ENCODE data around the gene PRDX6. TPM values are rescaled to one million over a fixed set of nuclear protein-coding genes. Genes with fewer than 3 reads are reported as not detected.
A peak's percentile ranks its signal among the peaks of the same experiment; 100 is the strongest.
"Not testable (repeated sequence)": the region's sequence is repeated elsewhere in the genome, so short reads cannot be mapped to it uniquely, and the experiment has no call there.

Gene PRDX6
- total RNA-seq, 1 donor from 2014 or later: 185 TPM

- no peak overlapping the region for H3K4me3 ChIP-seq (ENCODE audit: low read depth, low read length)
- FAIRE-seq: no peak
- TF ChIP-seq, protein P1, sequence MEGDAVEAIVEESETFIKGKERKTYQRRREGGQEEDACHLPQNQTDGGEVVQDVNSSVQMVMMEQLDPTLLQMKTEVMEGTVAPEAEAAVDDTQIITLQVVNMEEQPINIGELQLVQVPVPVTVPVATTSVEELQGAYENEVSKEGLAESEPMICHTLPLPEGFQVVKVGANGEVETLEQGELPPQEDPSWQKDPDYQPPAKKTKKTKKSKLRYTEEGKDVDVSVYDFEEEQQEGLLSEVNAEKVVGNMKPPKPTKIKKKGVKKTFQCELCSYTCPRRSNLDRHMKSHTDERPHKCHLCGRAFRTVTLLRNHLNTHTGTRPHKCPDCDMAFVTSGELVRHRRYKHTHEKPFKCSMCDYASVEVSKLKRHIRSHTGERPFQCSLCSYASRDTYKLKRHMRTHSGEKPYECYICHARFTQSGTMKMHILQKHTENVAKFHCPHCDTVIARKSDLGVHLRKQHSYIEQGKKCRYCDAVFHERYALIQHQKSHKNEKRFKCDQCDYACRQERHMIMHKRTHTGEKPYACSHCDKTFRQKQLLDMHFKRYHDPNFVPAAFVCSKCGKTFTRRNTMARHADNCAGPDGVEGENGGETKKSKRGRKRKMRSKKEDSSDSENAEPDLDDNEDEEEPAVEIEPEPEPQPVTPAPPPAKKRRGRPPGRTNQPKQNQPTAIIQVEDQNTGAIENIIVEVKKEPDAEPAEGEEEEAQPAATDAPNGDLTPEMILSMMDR (IDR thresholded peaks at IDR 0.05; ENCODE audit: insufficient read depth, low read length, severe bottlenecking): no peak
- DNase-seq (ENCODE audit: low read depth): peak; percentile 21
- no peaks in the 10 kb centered on the region for H3K36me3 ChIP-seq (ENCODE audit: control insufficient read depth, insufficient read depth, low read length)
- no peaks in the 10 kb centered on the region for H3K27me3 ChIP-seq (ENCODE audit: control insufficient read depth, insufficient read depth, low read length)
These were observed 2.9 kb upstream of the PRDX6 start for GRCh38 chr1:173474097-173474779.

DNA sequence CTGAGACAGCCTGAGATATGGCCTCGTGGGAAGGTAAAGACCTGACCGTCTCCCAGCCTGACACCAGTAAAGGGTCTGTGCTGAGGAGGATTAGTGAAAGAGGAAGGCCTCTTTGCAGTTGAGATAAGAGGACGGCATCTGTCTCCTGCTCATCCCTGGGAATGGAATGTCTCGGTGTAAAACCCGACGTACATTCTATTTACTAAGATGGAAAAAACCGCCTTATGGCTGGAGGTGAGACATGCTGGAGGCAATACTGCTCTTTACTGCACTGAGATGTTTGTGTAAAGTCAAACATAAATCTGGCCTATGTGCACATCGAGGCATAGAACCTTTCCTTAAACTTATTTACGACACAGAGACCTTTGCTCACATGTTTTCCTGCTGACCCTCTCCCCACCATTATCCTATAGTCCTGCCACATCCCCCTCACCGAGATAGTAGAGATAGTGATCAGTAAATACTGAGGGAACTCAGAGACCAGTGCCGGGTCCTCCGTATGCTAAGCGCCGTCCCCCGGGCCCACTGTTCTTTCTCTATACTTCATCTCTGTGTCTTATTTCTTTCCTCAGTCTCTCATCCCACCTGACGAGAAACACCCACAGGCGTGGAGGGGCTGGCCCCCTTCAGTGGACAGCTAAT, 2.2 kb upstream of the PRDX6 start:
- not testable (repeated sequence) for FAIRE-seq; H3K27me3 ChIP-seq (ENCODE audit: control insufficient read depth, insufficient read depth, low read length); H3K4me3 ChIP-seq (ENCODE audit: low read depth, low read length); DNase-seq (ENCODE audit: low read depth); H3K36me3 ChIP-seq (ENCODE audit: control insufficient read depth, insufficient read depth, low read length)

- peak; percentile 87 for DNase-seq (ENCODE audit: low read depth)
- TF ChIP-seq, protein P1 (IDR thresholded peaks at IDR 0.05; ENCODE audit: insufficient read depth, low read length, severe bottlenecking): no peak
- peak overlapping the region; percentile 55 for H3K4me3 ChIP-seq (ENCODE audit: low read depth, low read length)
- no peaks in the 10 kb centered on the region for H3K36me3 ChIP-seq (ENCODE audit: control insufficient read depth, insufficient read depth, low read length)
- no peak for FAIRE-seq
- H3K27me3 ChIP-seq (ENCODE audit: control insufficient read depth, insufficient read depth, low read length): no peaks in the 10 kb centered on the region
These were observed 1.5 kb upstream of the PRDX6 start for GRCh38 chr1:173475564-173476196.

DNA sequence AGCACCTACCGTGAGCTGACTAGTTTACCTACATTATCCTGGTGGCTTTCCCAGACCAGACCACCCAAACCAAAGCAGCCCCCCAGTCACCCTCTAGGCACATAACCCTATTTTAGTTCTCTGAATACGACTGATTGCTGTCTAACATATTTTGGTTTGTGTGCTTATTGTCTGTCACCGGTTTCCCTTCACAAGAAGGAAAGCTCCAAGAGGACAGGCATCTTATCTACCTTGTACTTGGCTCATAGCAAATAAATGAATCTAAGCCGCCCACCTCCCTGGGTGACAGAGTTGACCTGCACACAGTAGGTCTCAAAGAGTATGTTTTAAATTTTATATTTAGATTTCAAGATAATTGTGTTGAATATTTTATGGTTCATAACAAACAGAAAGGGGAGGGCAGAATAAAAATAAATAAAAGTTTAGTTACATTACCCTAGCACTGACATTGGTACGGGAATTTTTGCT, 904 bp upstream of the PRDX6 start:
- no peak for DNase-seq (ENCODE audit: low read depth)
- no peaks in the 10 kb centered on the region for H3K27me3 ChIP-seq (ENCODE audit: control insufficient read depth, insufficient read depth, low read length)
- TF ChIP-seq, protein P1 (IDR thresholded peaks at IDR 0.05; ENCODE audit: insufficient read depth, low read length, severe bottlenecking): no peak
- peaks cover under 1% of the 10 kb centered on the region for H3K36me3 ChIP-seq (ENCODE audit: control insufficient read depth, insufficient read depth, low read length)
- FAIRE-seq: no peak
- H3K4me3 ChIP-seq (ENCODE audit: low read depth, low read length): peak overlapping the region; percentile 55

DNA sequence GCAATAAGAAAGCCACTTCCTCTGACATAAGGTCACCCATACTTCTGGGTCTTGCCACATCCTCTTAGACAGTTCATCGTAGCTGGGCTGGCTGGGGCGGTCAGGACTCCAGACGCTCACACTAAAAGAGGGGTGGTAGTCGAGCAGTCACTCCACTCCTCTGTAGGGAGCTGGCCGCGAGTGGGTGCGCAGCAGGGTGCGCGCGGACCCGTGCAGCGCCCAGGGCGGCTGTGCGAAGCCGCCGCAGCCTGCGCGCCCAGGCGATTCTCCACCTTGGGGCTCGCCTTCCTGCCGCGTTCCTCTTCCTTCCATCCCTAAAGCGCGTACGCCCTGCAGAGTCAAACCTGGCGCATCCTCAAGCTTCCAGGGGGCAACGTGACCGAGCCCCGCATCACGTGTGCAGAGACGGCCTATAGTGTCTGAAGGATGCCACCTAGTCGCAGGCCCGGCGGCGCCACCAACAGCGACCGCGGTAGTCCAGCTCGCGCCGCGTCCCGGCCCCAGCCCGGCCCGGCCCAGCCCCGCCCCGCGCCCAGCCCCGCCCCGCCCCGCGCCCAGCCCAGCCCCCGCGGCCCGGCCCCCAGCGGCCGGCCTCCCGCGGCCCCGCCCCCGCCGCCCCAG, 360 bp upstream of the PRDX6 start:
- Histone ChIP-seq H3K4me3 (ENCODE audit: low read depth, low read length) (peak overlapping the region; percentile 88), H3K36me3 (ENCODE audit: control insufficient read depth, insufficient read depth, low read length) (peaks cover 6% of the 10 kb centered on the region), H3K27me3 (ENCODE audit: control insufficient read depth, insufficient read depth, low read length) (no peaks in the 10 kb centered on the region)
- FAIRE-seq (no peak), DNase-seq (ENCODE audit: low read depth) (peak; percentile 65)
- TF ChIP-seq, protein P1 (IDR thresholded peaks at IDR 0.05; ENCODE audit: insufficient read depth, low read length, severe bottlenecking): no peak

Data from bronchial epithelial cell (primary cell).